HepG2 (cell line): ENCODE results near the gene CPA2. TPM values are rescaled to one million over a fixed set of nuclear protein-coding genes. Genes with fewer than 3 reads are reported as not detected.
"Not testable (repeated sequence)": the region's sequence is repeated elsewhere in the genome, so short reads cannot be mapped to it uniquely, and the experiment has no call there.

Experiments used
- ATAC-seq: fragments of 200-7000 bp; cut with Tn5 transposase; 3 replicates; pipeline ENCODE4 v1.9.1; 2020; ENCODE audit warnings: mild to moderate bottlenecking, moderate library complexity
- BruUV-seq: library from RNA; stranded (reverse); fragments of 400-500 nt; replicated peaks from 2 replicates; lab custom pipeline; 2021; lab: Mats Ljungman, UMichigan
- CTCF ChIA-PET: fragments of 300-600 bp; formaldehyde crosslinking; extraction: SDS; loops from one replicate; lab custom pipeline; 2021; ENCODE audit warnings: low total read pairs, inconsistent platforms, low intra/inter-chr PET ratio; lab: Yijun Ruan, JAX
- POLR2A ChIA-PET: fragments of 350-600 bp; sonication (Branson Sonifier 250); formaldehyde crosslinking; loops from one replicate; lab custom pipeline; 2020; ENCODE audit warnings: antibody characterized with exemption, inconsistent platforms; lab: Yijun Ruan, JAX
- DNase-seq: peaks from one replicate; pipeline ENCODE4 v3.0.0-alpha.2; 2015; ENCODE audit warnings: low spot score
- FAIRE-seq: peaks from 3 replicates; lab custom pipeline; 2011; peaks lifted over from hg19 to GRCh38; lab: Jason Lieb, UNC
- H2AFZ ChIP-seq: one replicate; pipeline ENCODE4 v1.6.1; 2011; ENCODE audit warnings: low read length, inconsistent platforms
- H3K27ac ChIP-seq: fragments of 300-600 bp; 3 replicates; pipeline ENCODE4 v1.8.0; 2011; ENCODE audit warnings: mixed run types, mild to moderate bottlenecking, mixed read lengths, low read length, inconsistent platforms; ENCODE audit not compliant: insufficient read depth; ENCODE audit errors: extremely low read length
- H3K27me3 ChIP-seq, 2 experiments: fragments of 200-600 bp in 1 of 2; 2 replicates in 1 of 2; 3 replicates in 1 of 2; pipeline versions ENCODE4 v1.6.0 to v1.8.0; 2011; ENCODE audit warnings: low read length in 2 of 2, mild to moderate bottlenecking in 2 of 2, moderate library complexity in 2 of 2, inconsistent platforms in 1 of 2; ENCODE audit not compliant: insufficient read depth in 2 of 2, control insufficient read depth in 1 of 2
- H3K36me3 ChIP-seq, 2 experiments: fragments of 200-600 bp in 1 of 2; replicated peaks in 1 of 2; 2 replicates in 1 of 2; 3 replicates in 1 of 2; pipeline versions ENCODE4 v1.5.1 to v1.8.0; 2011; ENCODE audit warnings: low read length in 2 of 2, inconsistent platforms in 1 of 2; ENCODE audit not compliant: insufficient read depth in 2 of 2, control insufficient read depth in 1 of 2
- H3K4me1 ChIP-seq: 2 replicates; pipeline ENCODE4 v1.5.1; 2012; ENCODE audit warnings: low read length, inconsistent platforms; ENCODE audit not compliant: insufficient read depth
- H3K4me2 ChIP-seq: 2 replicates; pipeline ENCODE4 v1.6.0; 2011; ENCODE audit warnings: low read depth, low read length, inconsistent platforms
- H3K4me3 ChIP-seq, 3 experiments: fragments of 200-600 bp in 1 of 3; sonication (generic), shearing (Covaris generic) in 1 of 3; replicated peaks in 1 of 3; 2 replicates each; pipeline ENCODE4 v1.5.1; 2011 to 2016; ENCODE audit warnings: low read length in 3 of 3, inconsistent platforms in 2 of 3, low read depth in 2 of 3, mild to moderate bottlenecking in 2 of 3, control low read depth in 1 of 3, mixed read lengths in 1 of 3; ENCODE audit not compliant: insufficient read depth in 1 of 3
- H3K79me2 ChIP-seq: one replicate; pipeline ENCODE4 v1.6.1; 2011; ENCODE audit warnings: low read length, inconsistent platforms; ENCODE audit not compliant: insufficient read depth
- H3K9ac ChIP-seq: 2 replicates; pipeline ENCODE4 v1.6.0; 2011; ENCODE audit warnings: mild to moderate bottlenecking, low read depth, low read length, inconsistent platforms; ENCODE audit not compliant: insufficient read depth
- H3K9me3 ChIP-seq: 2 replicates; pipeline ENCODE4 v1.5.1; 2012; ENCODE audit warnings: mild to moderate bottlenecking, low read length
- H4K20me1 ChIP-seq: 2 replicates; pipeline ENCODE4 v1.6.0; 2011; ENCODE audit warnings: inconsistent platforms, mild to moderate bottlenecking, low read length, moderate library complexity; ENCODE audit not compliant: insufficient read depth
- HNF4A ChIP-seq: sonication (generic); formaldehyde crosslinking; IDR thresholded peaks from 2 replicates; pipeline ENCODE4 v1.4.0; 2020; ENCODE audit warnings: missing genetic modification reagents
- MAFK ChIP-seq, 2 experiments: IDR thresholded peaks in 1 of 2; conservative IDR thresholded peaks in 1 of 2; 2 replicates each; pipeline ENCODE4 v1.6.1; 2011; ENCODE audit warnings: improper control_type of control experiment in 2 of 2, low read length in 2 of 2
- NR2C2 ChIP-seq: sonication (generic); formaldehyde crosslinking; IDR thresholded peaks from 2 replicates; pipeline ENCODE4 v1.4.0; 2020; ENCODE audit warnings: missing genetic modification reagents, mild to moderate bottlenecking, moderate library complexity, borderline replicate concordance
- ZNF850 ChIP-seq: sonication (generic); formaldehyde crosslinking; conservative IDR thresholded peaks from 2 replicates; pipeline ENCODE4 v1.9.0; 2021; ENCODE audit warnings: mild to moderate bottlenecking, missing genetic modification reagents
- WGBS: methylation state at CpG from one replicate; pipeline ENCODE4 v1.1.6; 2017; ENCODE audit warnings: low lambda C conversion rate; 5-methylcytosine and 5-hydroxymethylcytosine counted together
- in situ Hi-C: cut with HindIII; loops from 2 replicates; pipeline ENCODE4 v1.10.0; 2017; ENCODE audit warnings: low pct_unique_long_range_greater_than_20kb; ENCODE audit not compliant: extremely low pct_ligation_motif_present
- intact Hi-C: fragments of 100-400 bp; cut with micrococcal nuclease; formaldehyde crosslinking; loops from one replicate; pipeline ENCODE4 v1.10.0; 2022; ENCODE audit not compliant: unreplicated experiment
- polyA plus RNA-seq, 8 experiments: library from polyadenylated mRNA; depleted of rRNA in 3 of 8; stranded (reverse) in 7 of 8; unstranded in 1 of 8; fragments of >200 nt; fragmentation: Illumina TruSeq in 4 of 8; extraction: Trizol in 4 of 8; gene quantifications; 2 replicates each; pipeline versions ENCODE4 v1.2.1 to v1.2.3, GENCODE V29; 2011 to 2016; ENCODE audit warnings: low read depth in 4 of 8, missing spikeins in 1 of 8, mixed read lengths in 1 of 8; ENCODE audit not compliant: insufficient read depth in 1 of 8
- total RNA-seq, 5 experiments: library from RNA; depleted of rRNA; stranded (reverse); fragments of >200 nt; fragmentation: Illumina TruSeq; extraction: Trizol; gene quantifications; 2 replicates each; pipeline ENCODE4 v1.2.3, GENCODE V29; 2016; ENCODE audit warnings: low read depth in 1 of 5

CPA2 gene
- total and polyA plus RNA-seq, 2 of the 13 experiments (the other 11 are each of a cell fraction or from before 2014, with no cell fraction given): not detected

DNA sequence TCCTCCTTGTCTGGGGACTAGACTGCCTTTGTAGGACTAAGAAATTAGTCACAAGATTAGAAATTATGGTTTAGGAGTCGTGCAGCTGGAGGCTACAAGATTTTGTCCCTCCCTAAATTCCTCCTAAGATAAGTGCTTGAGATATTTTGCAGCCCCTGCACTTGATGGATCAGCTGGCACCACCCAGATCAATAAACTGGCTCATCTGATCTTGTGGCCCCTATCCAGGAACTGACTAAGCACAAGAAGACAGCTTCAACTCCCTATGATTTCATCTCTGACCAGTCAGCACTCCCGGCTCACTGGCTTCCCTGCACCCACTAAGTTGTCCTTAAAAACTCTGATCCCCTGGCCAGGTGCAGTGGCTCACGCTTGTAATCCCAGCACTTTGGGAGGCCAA, 41.7 kb upstream of the CPA2 start:
- ATAC-seq, DNase-seq, POLR2A ChIA-PET, BruUV-seq, H3K79me2 ChIP-seq, H2AFZ ChIP-seq, CTCF ChIA-PET, H3K36me3 ChIP-seq, FAIRE-seq, H3K4me2 ChIP-seq, intact Hi-C loops, H3K27me3 ChIP-seq, H3K9ac ChIP-seq, H3K4me3 ChIP-seq, in situ Hi-C loops, H3K27ac ChIP-seq, H4K20me1 ChIP-seq: not testable (repeated sequence)
- WGBS: 87% methylated on average over 3 of the region's 3 CpGs
- Histone ChIP-seq H3K4me1 (peaks cover 42% of the 10 kb centered on the region), H3K9me3 (0 out of 2 replicates have a peak, but pooled peaks cover 10% of the 10 kb centered on the region)

DNA sequence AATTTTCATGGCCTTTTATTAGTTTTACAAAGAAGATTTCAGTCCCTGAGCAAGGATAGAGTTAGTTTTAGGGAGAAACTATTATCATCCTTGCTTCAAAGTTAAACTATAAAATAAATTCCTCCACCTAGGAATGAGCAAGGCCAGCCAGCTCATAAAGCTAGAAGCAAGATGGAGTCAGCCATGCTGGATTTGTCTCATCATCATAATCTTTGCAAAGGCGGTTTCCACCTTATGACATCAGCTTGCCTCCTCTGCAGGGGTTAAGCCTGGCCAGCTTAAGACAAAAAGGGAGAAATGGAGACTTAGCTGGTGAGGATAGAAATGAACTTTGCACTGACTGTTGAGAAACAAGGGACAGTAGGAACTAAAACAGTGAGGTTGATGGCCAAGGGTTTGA, 40.3 kb upstream of the CPA2 start:
- H3K27me3 ChIP-seq: no peaks in the 10 kb centered on the region
- TF ChIP-seq HNF4A (CRISPR knock-in tag) (peak; percentile 44; the same call in 1 of the 2 replicates), ZNF850 (CRISPR knock-in tag) (no peak), MAFK (conservative IDR thresholded peaks at IDR 0.05 in 1 of 2, IDR thresholded peaks at IDR 0.05 in 1 of 2; ENCODE audit: low read length in 2 of 2) (peak in 1 of 2 experiments; percentile 35; a peak in 2 of 4 replicates), NR2C2 (CRISPR knock-in tag) (no peak)
- TF ChIP-seq, all 625 proteins: peak for 2
- H3K9me3 ChIP-seq: 0 out of 2 replicates have a peak, but pooled peaks cover 10% of the 10 kb centered on the region
- H3K4me2 ChIP-seq: no peak overlapping the region
- H3K4me3 ChIP-seq: no peak overlapping the region
- no peak overlapping the region for H2AFZ ChIP-seq
- intact Hi-C loops: no loop called here
- WGBS: 100% methylated on average over 1 of the region's 1 CpG
- no peak for ATAC-seq
- in situ Hi-C loops: no loop called here
- H3K9ac ChIP-seq: no peak overlapping the region
- H3K79me2 ChIP-seq: no peaks in the 10 kb centered on the region
- no peaks in the 10 kb centered on the region for H4K20me1 ChIP-seq
- no peak overlapping the region for H3K27ac ChIP-seq
- H3K4me1 ChIP-seq: peaks cover 44% of the 10 kb centered on the region
- FAIRE-seq: no peak
- ChIA-PET POLR2A (interaction anchor here (1.2 kb wide), 1 partner anchor 21 kb away, joined by 4 read pairs; the partner anchor contains the start of gene TMEM209), CTCF (no interaction called here)
- no peak for DNase-seq
- no peaks in the 10 kb centered on the region for H3K36me3 ChIP-seq
- no TSS peak for BruUV-seq
